ACC112 (cell line): ENCODE results near the gene DIRAS1.
"Not testable (repeated sequence)": the region's sequence is repeated elsewhere in the genome, so short reads cannot be mapped to it uniquely, and the experiment has no call there.

Experiments used
- H2AFZ ChIP-seq: fragments of 200-600 bp; sonication (generic); one replicate; pipeline ENCODE4 v1.6.0; 2017; ENCODE audit warnings: antibody characterized with exemption, low read length; ENCODE audit not compliant: unreplicated experiment
- H3K27ac ChIP-seq: fragments of 200-600 bp; sonication (generic); 2 replicates; pipeline ENCODE4 v1.5.1; 2014; ENCODE audit warnings: low read depth, mild to moderate bottlenecking, antibody characterized with exemption, low read length, moderate library complexity
- H3K27me3 ChIP-seq: fragments of 200-600 bp; sonication (generic); 2 replicates; pipeline ENCODE4 v1.6.1; 2014; ENCODE audit warnings: mild to moderate bottlenecking, antibody characterized with exemption, low read length, moderate library complexity, mixed read lengths; ENCODE audit not compliant: insufficient read depth
- H3K36me3 ChIP-seq: fragments of 200-600 bp; sonication (generic); 2 replicates; pipeline ENCODE4 v1.6.1; 2016; ENCODE audit warnings: mild to moderate bottlenecking, antibody characterized with exemption, low read length, moderate library complexity, mixed read lengths; ENCODE audit not compliant: insufficient read depth
- H3K4me1 ChIP-seq: fragments of 200-600 bp; sonication (generic); one replicate; pipeline ENCODE4 v1.6.1; 2016; ENCODE audit warnings: low read length, mixed read lengths; ENCODE audit not compliant: insufficient read depth, unreplicated experiment, control insufficient read depth
- H3K4me3 ChIP-seq: fragments of 200-600 bp; sonication (generic); 2 replicates; pipeline ENCODE4 v1.5.1; 2014; ENCODE audit warnings: mild to moderate bottlenecking, low read depth, low read length
- H3K79me2 ChIP-seq: fragments of 200-600 bp; sonication (generic); one replicate; pipeline ENCODE4 v1.6.0; 2016; ENCODE audit warnings: low read length; ENCODE audit not compliant: control insufficient read depth, unreplicated experiment, insufficient read depth

DIRAS1 gene

DNA sequence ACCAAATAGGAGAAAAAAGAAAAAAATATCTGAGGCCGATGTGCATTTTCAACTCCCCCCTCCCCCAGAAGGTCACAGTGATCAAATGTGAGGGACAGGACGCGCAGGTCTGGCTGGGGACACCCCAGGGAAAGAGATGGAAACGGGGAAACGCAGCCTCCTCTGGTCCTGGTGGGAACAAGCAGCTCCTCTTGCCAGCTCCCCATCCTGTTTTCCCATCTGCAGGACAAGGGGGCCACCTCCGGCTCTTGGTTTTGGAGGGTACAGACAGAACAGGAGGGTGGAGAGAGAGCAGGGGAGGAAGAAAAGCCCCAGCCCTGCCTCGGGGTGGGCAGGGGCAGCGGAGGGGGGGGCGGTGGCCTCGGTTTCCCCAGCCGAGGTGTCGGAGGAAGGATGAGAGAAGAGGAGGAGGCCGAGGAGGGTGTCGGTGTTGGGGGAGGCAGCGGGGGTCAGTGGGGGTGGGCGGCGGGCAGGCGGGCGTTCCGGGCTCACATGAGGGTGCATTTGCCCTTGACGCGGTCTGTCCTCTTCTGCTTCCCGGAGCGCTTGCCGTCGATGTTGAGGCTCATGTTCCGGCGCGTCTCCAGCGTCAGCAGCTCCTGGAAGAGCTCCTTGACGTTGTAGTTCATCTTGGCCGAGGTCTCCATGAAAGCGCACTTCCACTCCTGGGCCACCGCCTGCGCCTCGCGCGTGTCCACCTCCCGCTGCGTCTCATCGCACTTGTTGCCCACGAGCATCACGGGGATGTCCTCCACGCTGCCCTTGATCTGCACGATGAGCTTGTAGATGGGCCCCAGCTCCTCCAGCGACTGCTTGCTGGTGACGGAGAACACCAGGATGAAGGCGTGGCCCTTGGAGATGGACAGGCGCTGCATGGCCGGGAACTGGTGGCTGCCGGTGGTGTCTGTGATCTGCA lies 4.2 kb downstream of the DIRAS1 start:
- H3K27ac ChIP-seq, result no peak overlapping the region
- H2AFZ ChIP-seq, result no peak overlapping the region
- H3K4me1 ChIP-seq, result peaks cover 4% of the 10 kb centered on the region

DNA sequence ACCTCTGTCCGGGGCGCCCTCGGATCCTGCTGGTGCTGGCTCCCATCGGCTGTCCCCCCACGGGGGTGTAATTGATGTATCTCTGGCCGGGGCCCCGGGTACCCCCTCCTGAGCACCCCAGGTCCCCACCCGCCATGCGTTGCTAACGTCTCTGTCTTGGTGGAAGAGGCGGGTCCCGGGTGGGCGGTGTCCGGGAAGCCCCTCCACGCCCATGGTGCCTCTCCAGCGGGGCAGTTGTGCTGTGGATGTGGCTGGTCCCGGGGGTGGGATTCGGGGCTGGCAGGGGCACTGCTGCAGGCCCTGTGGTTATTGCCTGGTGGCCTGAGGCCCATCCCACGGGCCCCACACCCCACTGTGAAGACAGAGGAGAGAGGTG lies 4.9 kb downstream of the DIRAS1 start:
- Histone ChIP-seq H2AFZ (no peak overlapping the region), H3K4me1 (peaks cover 4% of the 10 kb centered on the region), H3K36me3 (no peaks in the 10 kb centered on the region), H3K27ac (no peak overlapping the region), H3K4me3 (no peak overlapping the region), H3K79me2 (no peaks in the 10 kb centered on the region), H3K27me3 (peaks cover 12% of the 10 kb centered on the region; the same call in 1 of the 2 replicates)

More for the DNA sequence above, 4.2 kb downstream of the DIRAS1 start:
- no peaks in the 10 kb centered on the region for H3K36me3 ChIP-seq
- H3K79me2 ChIP-seq, result no peaks in the 10 kb centered on the region
- H3K4me3 ChIP-seq, result no peak overlapping the region
- peaks cover 19% of the 10 kb centered on the region for H3K27me3 ChIP-seq

DNA sequence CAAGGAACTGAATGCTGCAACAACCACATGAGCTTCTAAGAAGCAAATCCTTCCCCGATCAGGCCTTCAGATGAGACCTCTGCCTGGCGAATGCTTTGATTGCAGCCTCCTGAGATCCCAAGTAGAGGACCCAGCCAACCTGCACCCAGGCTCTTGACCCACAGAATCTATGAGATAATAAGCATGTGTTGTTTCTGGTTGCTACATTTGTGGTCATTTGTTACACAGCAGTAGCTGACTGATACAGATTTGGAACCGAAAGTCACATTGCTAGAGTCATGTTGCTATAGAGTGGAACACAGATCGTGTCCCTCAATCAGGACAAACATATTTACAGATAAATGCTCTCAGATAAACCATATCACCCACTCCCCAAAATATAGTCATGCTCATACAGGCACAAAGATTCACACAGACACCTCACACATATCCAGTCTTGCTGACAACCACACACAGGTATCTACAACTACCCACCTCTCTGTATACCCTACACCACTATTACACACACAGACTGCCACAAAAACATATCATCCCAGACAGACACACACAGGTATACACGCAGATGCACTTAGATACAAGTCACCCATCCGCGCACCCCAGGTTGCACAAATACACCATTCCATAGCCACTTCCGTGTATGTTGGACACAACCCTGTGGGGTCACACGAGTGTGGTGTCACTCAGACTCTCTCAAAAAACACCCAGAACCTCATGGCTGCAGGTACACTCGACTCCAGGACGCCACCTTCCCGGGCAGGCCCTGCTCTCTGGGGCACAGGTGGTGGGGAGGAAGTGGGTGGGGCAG lies 5.5 kb downstream of the DIRAS1 start:
- Histone ChIP-seq H3K4me1 (peaks cover 4% of the 10 kb centered on the region), H3K27me3 (peaks cover 11% of the 10 kb centered on the region; the same call in 1 of the 2 replicates), H2AFZ (no peak overlapping the region), H3K27ac (no peak overlapping the region), H3K4me3 (no peak overlapping the region), H3K79me2 (no peaks in the 10 kb centered on the region), H3K36me3 (no peaks in the 10 kb centered on the region)

DNA sequence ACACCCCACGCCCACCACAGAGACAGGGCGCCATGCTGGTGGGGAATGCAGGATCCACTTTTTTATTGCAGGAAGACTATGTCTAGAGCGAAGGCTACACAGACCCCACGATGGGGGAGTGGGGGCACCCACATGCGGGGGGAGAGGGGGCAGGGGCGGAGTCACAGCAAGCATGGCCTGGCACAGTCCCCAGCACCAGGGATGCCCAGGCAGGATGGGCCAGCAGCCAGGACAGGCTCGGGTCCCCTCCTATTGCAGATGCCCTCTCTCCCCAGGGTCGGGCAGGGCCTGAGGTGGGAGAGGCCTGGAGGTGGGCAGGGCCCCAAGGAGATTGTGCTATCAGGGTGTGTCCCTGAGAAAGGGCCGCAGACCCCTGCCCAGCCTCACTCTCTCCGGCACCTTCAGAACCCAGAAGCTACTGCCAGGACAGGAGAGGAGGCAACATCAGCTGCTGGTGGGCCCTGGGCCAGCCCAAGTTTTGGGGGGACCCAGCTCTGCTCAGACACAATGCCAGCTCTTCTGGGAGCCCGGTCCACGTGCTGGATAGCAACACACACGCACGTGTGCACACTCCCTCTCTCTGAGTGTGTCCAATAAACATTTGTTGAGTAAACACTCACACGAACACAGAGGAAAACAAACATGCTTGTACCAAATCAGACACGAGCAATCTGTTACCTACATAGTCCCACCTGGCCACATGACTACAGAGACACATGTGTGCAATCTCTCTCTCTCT lies 6.5 kb downstream of the DIRAS1 start:
- Histone ChIP-seq H3K79me2 (no peaks in the 10 kb centered on the region), H3K27ac (no peak overlapping the region), H2AFZ (no peak overlapping the region), H3K4me1 (no peaks in the 10 kb centered on the region), H3K27me3 (peaks cover 1% of the 10 kb centered on the region; the same call in 1 of the 2 replicates), H3K36me3 (no peaks in the 10 kb centered on the region), H3K4me3 (no peak overlapping the region)

DNA sequence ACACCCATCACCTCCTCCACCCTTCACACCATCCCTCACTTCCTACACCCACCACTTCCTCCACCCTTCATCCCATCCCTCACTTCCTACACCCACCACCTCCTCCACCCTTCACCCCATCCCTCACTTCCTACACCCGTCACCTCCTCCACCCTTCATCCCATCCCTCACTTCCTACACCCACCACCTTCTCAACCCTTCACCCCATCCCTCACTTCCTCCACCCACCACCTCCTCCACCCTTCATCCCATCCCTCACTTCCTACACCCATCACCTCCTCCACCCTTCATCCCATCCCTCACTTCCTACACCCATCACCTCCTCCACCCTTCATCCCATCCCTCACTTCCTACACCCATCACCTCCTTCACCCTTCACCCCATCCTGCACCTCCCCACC lies 7.1 kb downstream of the DIRAS1 start:
- not testable (repeated sequence) for H3K4me1 ChIP-seq, H3K36me3 ChIP-seq, H3K27me3 ChIP-seq, H3K4me3 ChIP-seq, H3K27ac ChIP-seq, H2AFZ ChIP-seq, H3K79me2 ChIP-seq

DNA sequence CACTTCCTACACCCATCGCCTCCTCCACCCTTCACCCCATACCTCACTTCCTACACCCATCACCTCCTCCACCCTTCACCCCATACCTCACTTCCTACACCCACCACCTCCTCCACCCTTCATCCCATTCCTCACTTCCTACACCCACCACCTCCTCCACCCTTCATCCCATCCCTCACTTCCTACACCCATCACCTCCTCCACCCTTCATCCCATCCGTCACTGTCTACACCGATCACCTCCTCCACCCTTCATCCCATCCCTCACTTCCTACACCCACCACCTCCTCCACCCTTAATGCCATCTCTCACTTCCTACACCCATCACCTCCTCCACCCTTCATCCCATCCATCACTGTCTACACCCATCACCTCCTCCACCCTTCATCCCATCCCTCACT lies 8.0 kb downstream of the DIRAS1 start:
- not testable (repeated sequence) for H3K36me3 ChIP-seq, H3K27me3 ChIP-seq, H3K27ac ChIP-seq, H3K79me2 ChIP-seq, H3K4me3 ChIP-seq, H3K4me1 ChIP-seq, H2AFZ ChIP-seq

DNA sequence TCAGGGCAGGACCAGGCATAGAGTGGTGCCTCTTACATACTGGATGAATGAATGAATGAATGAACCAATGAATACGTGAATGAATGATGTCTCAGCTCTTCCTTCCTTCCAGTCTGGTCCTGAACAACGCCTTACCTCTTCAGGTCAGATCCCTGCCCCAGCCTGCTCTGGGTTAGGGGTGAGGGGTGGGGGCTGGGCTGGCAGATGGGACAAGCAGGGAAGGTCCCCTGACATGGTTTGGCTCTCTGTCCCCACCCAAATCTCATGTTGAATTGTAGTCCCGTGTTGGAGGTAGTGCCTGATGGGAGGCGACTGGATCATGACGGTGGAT lies 9.3 kb downstream of the DIRAS1 start:
- H3K27ac ChIP-seq, result no peak overlapping the region
- no peaks in the 10 kb centered on the region for H3K4me1 ChIP-seq
- no peaks in the 10 kb centered on the region for H3K36me3 ChIP-seq
- H3K79me2 ChIP-seq, result no peaks in the 10 kb centered on the region
- H3K4me3 ChIP-seq, result no peak overlapping the region
- H2AFZ ChIP-seq, result no peak overlapping the region
- H3K27me3 ChIP-seq, result no peaks in the 10 kb centered on the region

DNA sequence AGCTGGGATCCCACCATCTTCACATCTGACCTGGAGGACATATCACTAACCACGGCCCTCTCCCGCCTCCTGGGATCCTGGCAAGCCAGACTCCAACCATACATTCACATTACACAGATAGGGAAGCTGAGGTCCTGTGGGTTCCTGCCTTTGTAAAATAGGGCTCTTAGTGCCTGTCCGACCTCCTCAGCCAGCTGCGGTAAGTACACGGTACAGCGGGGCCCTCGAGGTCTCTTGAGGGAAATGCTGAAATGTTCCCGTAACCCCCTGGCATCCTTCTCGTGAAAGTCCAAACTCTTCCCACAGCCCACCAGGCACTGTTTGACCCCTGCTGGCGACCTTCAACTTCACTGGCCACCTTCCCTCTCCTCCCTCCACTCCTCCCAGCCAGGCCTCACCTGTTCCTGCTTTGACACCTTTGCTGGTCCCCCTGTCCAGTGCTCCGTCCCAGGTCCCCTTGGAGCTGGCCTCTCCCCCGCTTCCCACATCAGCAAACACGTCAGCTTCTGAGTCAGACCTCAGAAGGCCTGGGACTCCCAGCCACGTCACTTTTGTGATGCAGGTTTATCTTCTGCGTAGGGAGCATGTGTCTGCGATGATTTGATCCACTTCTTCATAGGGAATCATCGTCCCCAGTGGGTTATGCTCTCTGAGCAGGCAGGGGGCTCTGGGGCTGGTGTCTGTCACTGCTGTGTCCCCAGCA lies 9.8 kb downstream of the DIRAS1 start:
- Histone ChIP-seq H3K27me3 (no peaks in the 10 kb centered on the region), H3K27ac (no peak overlapping the region), H3K79me2 (no peaks in the 10 kb centered on the region), H3K4me1 (no peaks in the 10 kb centered on the region), H3K4me3 (no peak overlapping the region), H2AFZ (no peak overlapping the region), H3K36me3 (no peaks in the 10 kb centered on the region)

DNA sequence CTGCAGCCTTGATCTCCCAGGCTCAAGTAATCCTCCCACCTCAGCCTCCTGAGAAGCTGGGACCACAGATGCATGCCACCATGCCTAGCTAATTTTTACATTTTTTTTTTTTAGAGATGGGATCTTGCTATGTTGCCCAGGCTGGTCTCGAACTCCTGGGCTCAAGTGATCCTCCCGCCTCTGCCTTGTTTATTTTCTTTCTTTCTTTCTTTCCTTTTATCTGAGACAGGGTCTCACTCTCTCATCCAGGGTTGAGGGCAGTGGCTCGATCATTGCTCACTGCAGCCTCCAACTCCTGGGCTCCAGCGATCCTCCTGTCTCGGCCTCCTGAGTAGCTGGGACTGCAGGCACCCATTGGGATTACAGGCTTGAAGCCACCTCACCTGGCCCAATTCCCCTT lies 14.9 kb downstream of the DIRAS1 start:
- peaks cover 24% of the 10 kb centered on the region for H3K27me3 ChIP-seq
- no peak overlapping the region for H3K27ac ChIP-seq
- H3K4me3 ChIP-seq, result no peak overlapping the region
- no peaks in the 10 kb centered on the region for H3K4me1 ChIP-seq
- no peak overlapping the region for H2AFZ ChIP-seq
- no peaks in the 10 kb centered on the region for H3K79me2 ChIP-seq
- H3K36me3 ChIP-seq, result no peaks in the 10 kb centered on the region

DNA sequence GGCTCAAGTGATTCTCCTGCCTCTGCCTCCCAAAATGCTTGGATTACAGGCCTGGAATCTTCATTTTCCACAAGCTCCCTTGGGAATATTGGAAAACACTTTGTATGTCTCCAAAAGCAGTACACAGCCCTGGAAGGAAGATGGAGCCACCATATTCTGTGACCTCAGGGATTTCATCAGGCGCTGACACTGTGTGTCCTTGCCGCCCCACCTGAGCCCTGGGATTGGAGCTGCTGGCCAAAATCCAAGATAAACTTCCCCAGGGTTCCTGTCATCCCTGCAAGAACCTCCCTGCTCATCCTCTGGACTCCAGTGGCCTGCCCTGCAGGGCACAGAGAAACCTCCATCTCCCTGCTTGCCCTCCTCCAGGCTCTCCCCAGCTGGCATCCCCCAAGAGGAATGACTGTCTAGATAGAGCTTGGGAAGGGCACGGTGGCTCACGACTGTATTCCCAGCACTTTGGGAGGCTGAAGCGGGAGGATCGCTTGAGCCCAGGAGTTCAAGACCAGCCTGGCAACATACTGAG lies 17.4 kb downstream of the DIRAS1 start:
- no peak overlapping the region for H3K27ac ChIP-seq
- H2AFZ ChIP-seq, result no peak overlapping the region
- H3K36me3 ChIP-seq, result no peaks in the 10 kb centered on the region
- no peaks in the 10 kb centered on the region for H3K79me2 ChIP-seq
- peaks cover 36% of the 10 kb centered on the region for H3K27me3 ChIP-seq
- H3K4me1 ChIP-seq, result no peaks in the 10 kb centered on the region
- H3K4me3 ChIP-seq, result no peak overlapping the region
